ENCODE results near the gene MSH3.

DNA sequence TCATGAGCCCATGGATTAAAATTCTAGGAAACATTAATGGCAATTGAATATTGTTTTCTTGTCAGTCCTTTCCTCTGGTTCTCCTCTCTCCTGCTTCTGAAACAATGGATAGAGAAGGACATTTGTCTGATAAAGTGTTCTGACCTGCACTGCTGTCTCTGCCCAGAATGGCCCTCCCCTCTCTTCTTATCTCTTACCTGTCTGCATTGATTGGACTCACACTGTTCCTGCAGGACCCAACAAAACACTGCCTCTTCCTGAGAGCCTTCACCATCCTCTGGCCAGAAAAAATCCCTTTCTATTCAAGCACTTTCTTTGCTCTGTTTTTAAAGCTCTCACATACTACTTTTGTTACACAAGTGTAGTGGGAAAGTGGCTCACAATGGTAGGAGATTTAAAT, 144.2 kb downstream of the MSH3 start:
- TF ChIP-seq POLR2AphosphoS5 (IDR thresholded peaks at IDR 0.05; ENCODE audit: low read depth, low read length) (no peak), EP300 (IDR thresholded peaks at IDR 0.05; ENCODE audit: borderline replicate concordance in 1 of 2, low read depth in 2 of 2, low read length in 2 of 2) (no peak), JUND (IDR thresholded peaks at IDR 0.05; ENCODE audit: low read length) (no peak), RFX5 (IDR thresholded peaks at IDR 0.05; ENCODE audit: borderline replicate concordance, low read depth, low read length) (no peak), CTBP2 (IDR thresholded peaks at IDR 0.05; ENCODE audit: borderline replicate concordance, insufficient read depth, insufficient read length, low read length) (no peak), POLR2A (IDR thresholded peaks at IDR 0.05; ENCODE audit: control extremely low read depth in 1 of 2, low read depth in 2 of 2, low read length in 2 of 2) (no peak), KDM1A (IDR thresholded peaks at IDR 0.05; ENCODE audit: borderline replicate concordance, low read length) (no peak), RBBP5 (IDR thresholded peaks at IDR 0.05; ENCODE audit: borderline replicate concordance, low read depth, low read length) (no peak), CEBPB (IDR thresholded peaks at IDR 0.05; ENCODE audit: low read depth, low read length) (no peak), NRF1 (IDR thresholded peaks at IDR 0.05; ENCODE audit: low read depth, low read length) (no peak), ZNF274 (IDR thresholded peaks at IDR 0.05; ENCODE audit: borderline replicate concordance, extremely low read depth, low read length) (no peak), SAP30 (IDR thresholded peaks at IDR 0.05; ENCODE audit: insufficient read depth, insufficient replicate concordance, low read length) (no peak)
- TF ChIP-seq, protein P1, sequence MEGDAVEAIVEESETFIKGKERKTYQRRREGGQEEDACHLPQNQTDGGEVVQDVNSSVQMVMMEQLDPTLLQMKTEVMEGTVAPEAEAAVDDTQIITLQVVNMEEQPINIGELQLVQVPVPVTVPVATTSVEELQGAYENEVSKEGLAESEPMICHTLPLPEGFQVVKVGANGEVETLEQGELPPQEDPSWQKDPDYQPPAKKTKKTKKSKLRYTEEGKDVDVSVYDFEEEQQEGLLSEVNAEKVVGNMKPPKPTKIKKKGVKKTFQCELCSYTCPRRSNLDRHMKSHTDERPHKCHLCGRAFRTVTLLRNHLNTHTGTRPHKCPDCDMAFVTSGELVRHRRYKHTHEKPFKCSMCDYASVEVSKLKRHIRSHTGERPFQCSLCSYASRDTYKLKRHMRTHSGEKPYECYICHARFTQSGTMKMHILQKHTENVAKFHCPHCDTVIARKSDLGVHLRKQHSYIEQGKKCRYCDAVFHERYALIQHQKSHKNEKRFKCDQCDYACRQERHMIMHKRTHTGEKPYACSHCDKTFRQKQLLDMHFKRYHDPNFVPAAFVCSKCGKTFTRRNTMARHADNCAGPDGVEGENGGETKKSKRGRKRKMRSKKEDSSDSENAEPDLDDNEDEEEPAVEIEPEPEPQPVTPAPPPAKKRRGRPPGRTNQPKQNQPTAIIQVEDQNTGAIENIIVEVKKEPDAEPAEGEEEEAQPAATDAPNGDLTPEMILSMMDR (IDR thresholded peaks at IDR 0.05; ENCODE audit: control extremely low read depth in 1 of 3, insufficient read depth in 1 of 3, low read depth in 1 of 3, low read length in 3 of 3), result no peak
- TF ChIP-seq, protein P2, sequence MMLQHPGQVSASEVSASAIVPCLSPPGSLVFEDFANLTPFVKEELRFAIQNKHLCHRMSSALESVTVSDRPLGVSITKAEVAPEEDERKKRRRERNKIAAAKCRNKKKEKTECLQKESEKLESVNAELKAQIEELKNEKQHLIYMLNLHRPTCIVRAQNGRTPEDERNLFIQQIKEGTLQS (IDR thresholded peaks at IDR 0.05; ENCODE audit: insufficient read depth, low read depth, low read length), result no peak

Measured in H1 (cell line).